Endometrial microvascular endothelial cells (primary cell): ENCODE results near the gene DNAH1. TPM values are rescaled to one million over a fixed set of nuclear protein-coding genes. Genes with fewer than 3 reads are reported as not detected.

ENCODE experiments used
- in situ Hi-C: cut with HindIII; loops from 2 replicates; pipeline ENCODE4 v1.10.0; 2017; ENCODE audit warnings: low sequenced_read_pairs, low pct_unique_long_range_greater_than_20kb; ENCODE audit errors: inconsistent ontology term
- total RNA-seq: library from RNA; depleted of rRNA; stranded (reverse); fragments of >200 nt; gene quantifications from one replicate; pipeline ENCODE4 v1.2.3, GENCODE V29; 2015; ENCODE audit errors: inconsistent ontology term

The DNAH1 gene
- total RNA-seq, 1 donor from 2014 or later: 2.1 TPM

GRCh38 chr3:52305926-52306325 lies 10.2 kb upstream of the DNAH1 start:
- in situ Hi-C loops: no loop called here

GRCh38 chr3:52306978-52307377 lies 9.1 kb upstream of the DNAH1 start:
- in situ Hi-C loops: no loop called here

- in situ Hi-C loops: no loop called here
Observed at GRCh38 chr3:52308308-52308707, 7.8 kb upstream of the DNAH1 start.

DNA sequence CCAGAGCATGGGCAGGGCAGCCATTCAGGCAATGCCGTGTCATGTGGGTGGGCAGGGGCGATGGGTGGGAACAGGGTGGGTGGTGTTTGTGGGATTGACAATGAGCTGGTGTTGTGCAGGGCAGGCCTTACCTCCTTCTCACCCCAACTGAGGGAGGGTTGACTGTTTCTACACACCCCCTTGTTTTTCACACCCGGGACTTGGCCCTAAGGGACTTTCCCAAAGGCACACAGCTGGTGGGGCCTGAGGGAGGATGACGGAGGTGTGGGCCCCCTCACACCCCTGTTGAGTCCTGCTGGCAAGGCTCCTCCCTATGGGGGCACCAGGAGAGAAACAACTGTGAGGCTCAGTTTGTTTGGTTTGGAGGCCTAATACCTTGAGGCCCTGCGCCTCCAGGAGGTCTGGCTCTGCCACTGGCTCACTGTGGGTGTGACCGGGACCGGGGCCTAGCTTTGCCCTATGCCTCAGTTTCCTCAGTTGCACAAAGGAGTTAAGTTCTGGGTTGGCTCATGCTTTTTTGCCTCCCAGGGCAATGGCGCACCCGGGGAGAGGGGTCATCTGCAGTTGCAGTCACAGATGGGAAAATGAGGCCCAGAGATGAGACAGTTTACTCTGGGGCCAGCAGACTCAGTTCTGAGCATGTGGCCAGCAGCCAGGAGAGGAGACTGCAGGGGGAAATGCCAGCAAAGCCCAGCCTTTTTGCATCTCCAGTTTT lies 5.1 kb upstream of the DNAH1 start:
- in situ Hi-C loops: no loop called here

- in situ Hi-C loops: no loop called here
Observed at GRCh38 chr3:52311576-52312119, 4.5 kb upstream of the DNAH1 start.

GRCh38 chr3:52313188-52313773 lies 2.8 kb upstream of the DNAH1 start:
- in situ Hi-C loops: no loop called here

DNA sequence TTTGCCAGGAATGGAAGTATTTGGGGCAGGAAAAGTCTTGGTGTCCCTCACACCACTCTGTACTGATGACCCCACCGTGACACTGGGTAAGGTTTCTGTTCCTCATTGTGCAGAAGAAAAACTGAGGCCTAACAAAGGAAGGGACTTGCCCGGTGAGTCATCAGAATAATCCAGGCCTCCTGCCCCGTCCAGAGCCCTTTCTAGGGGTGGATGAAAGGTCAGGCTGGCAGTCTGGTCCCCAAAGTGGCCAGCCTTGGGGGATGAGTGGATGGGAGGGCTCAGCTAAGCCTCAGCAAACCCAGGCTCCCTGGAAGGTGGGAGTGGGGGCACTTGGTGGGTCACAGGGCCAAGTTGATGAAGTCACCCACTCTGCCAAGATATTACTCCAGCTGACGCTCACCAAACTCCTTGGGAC lies 2.3 kb upstream of the DNAH1 start:
- in situ Hi-C loops: no loop called here

- in situ Hi-C loops: no loop called here
Observed at GRCh38 chr3:52314489-52314888, 1.6 kb upstream of the DNAH1 start.

DNA sequence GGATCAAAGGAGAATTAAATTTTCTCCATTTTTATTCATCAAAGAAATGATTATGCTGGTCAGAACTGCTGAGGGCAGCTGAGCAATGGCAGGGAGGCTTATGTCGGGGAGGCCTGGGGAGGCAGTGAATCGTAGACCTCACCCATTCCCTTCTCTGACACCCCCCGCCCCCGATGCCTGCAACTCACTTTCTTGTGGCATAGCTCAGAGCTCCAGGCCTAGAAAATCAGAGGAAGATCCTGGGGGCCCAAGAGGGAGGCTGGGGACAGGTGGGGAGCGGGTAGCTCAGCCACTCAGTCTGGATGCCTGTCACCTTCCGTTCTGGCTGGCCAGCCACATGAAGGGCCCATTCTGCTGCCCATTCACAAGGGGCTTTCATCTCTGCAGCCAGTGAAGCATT lies 1.1 kb upstream of the DNAH1 start:
- in situ Hi-C loops: no loop called here

- in situ Hi-C loops: no loop called here
Observed at GRCh38 chr3:52317208-52318000, 1.3 kb downstream of the DNAH1 start.

DNA sequence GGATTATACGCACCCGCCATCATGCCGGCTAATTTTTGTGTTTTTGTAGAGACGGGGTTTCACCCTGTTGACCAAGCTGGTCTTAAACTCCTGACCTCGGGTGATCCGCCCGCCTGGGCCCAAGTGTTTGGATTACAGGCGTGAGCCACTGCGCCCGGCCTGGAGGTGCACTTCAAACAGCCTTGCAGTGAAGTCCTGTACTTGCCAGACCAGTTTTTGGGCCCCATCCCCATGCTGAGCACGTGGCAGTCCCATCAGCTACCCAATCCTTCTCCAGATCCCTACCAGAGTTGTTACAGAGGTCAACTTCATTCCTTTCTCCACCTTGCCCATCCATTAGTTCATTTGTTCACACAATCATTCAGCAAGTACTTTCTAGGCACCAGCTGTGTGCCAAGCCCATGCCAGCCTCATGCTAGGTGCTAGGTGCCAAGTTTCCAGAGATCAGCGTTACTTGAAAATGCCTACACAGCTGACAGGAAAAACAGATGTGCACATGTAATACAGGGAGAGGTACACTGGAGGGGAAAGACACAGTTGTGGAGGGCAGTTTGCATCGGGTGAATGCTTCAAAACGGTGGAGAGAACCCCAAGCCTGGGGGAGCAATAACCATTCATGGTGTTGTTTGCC lies 2.2 kb downstream of the DNAH1 start:
- in situ Hi-C loops: no loop called here

DNA sequence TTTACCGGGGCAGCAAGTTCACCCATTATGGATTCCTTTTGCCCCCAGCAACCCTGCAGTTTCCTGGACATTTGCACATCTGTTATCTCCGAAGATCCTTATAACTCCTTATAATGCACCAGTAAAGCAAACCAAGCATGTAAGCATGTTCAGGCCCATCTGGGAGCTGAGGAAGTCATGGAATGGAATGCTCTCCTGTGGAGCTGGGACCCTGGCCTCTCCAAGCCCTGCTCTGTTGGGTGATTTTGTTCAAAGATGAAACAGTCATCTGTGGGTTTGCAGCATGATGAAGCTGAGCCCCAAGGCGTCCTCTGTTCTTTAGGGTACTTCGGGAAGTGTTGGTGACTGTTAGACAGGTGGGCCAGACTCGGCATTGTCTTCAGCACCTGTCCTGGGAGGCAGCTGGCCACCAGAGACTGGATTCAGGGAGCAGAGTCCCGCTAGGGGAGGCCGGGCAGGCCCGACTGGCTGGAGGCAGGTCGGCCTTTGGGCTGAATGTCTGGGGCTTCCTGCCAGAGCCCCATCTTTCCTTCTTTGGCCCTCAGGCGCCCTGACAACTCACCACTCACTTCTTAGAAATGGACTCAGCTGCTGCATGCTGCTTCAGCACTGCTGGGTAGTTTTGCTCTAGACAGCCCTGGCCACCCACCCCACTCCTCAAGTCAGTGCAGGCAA lies 3.9 kb downstream of the DNAH1 start:
- in situ Hi-C loops: no loop called here

GRCh38 chr3:52321481-52321880 lies 5.4 kb downstream of the DNAH1 start:
- in situ Hi-C loops: no loop called here

DNA sequence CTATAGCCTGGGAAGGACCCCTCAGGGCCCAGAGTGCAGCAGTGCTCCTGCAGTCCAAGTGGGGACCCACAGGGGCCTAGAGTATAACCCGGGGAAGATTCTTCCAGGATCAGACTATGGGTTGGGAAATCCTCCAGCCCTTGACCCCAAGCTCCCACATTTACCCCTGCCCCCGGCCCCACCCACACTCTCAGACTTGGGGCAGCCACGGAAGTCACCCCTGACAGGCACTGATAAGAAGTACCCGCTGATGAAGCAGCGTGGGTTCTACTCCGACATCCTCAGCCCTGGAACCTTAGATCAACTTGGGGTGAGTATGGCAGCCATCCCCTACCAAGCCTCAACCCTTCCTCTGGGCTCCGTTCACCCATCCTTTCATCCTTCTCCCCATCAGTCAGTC lies 6.3 kb downstream of the DNAH1 start:
- in situ Hi-C loops: no loop called here

DNA sequence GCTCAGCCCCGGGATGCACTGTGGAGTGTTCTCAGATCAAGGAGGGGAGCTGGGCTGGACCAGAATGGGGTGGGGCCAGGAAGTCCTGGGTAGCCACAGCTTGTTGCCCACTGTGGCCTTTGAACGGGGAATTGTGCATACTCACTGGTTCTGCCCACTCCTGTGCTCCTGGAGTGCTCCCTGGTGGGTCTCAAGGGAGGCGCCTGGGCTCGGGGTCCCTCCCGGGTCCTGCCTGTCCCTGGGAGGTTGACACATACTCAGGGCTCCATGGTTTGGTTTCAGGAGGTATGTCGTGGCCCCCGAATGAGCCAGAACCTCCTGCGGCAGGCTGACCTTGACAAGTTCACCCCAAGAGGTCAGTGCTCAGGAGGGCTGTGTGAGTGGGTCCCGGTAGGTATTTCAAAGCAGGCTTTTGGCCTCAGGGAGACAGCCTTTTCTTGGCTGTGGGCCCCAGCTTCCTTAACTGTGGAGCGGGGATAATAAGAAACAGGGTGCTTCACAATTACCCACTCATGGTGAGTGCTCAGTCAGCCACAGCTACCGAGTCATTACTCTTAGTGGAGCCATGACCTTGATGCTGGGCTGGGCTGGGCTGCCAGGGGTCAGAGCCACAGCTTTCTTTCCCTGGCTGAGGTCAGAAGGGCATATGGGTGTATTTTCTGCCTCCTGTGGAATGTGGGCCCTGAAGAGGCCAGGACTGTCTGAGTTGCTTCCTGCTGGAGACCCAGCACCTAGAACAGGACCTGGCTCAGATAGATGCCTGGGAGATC lies 7.6 kb downstream of the DNAH1 start:
- in situ Hi-C loops: no loop called here

- in situ Hi-C loops: no loop called here
Observed at GRCh38 chr3:52324676-52325075, 8.6 kb downstream of the DNAH1 start.

- in situ Hi-C loops: no loop called here
Observed at GRCh38 chr3:52325686-52326085, 9.6 kb downstream of the DNAH1 start.

- in situ Hi-C loops: no loop called here
Observed at GRCh38 chr3:52326976-52327375, 10.9 kb downstream of the DNAH1 start.
